ENCODE data around the gene ACAP3.

DNA sequence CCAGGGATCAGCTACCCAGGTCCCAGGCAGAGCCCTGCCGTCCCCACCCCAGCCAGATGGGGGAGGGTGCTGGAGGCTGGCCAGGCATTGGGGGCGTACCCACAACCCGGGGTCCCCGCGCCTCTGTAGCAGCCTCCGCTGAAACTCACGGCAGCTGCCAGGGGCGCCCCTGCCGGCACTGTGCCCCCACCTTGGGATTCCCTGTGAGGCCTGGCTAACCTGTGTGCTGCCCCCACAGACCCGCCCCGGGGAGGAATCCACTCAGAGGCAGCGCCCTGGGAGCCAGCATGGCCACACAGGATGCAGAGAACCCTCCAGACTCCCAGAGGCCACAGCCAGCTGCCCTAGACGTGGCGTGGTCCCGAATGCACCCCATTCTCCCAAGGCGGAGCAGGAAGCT lies 37.7 kb upstream of the ACAP3 start:
- TF ChIP-seq TAF1 (IDR thresholded peaks at IDR 0.05; ENCODE audit: low read depth, low read length), result no peak
- TF ChIP-seq POLR2AphosphoS5 (IDR thresholded peaks at IDR 0.05; ENCODE audit: low read depth, low read length), result no peak
- no peak for TF ChIP-seq POLR2A (IDR thresholded peaks at IDR 0.05; ENCODE audit: low read depth, low read length)
